NB4 (cell line): ENCODE measurements around the gene SELENOW.

ENCODE experiments used
- DNase-seq: peaks from one replicate; pipeline ENCODE4 v3.0.0; 2010; ENCODE audit warnings: low read depth
- H3K4me3 ChIP-seq: one replicate; pipeline ENCODE4 v1.5.1; 2011; ENCODE audit warnings: mild to moderate bottlenecking, low read depth, low read length, moderate library complexity
- MYC ChIP-seq: IDR thresholded peaks from 2 replicates; pipeline ENCODE4 v1.6.1; 2011; ENCODE audit warnings: low read depth, low read length
- TF ChIP-seq, protein P1 (sequence below): IDR thresholded peaks from one replicate; pipeline ENCODE4 v1.5.1; 2012; ENCODE audit warnings: low read depth, low read length

Gene SELENOW

DNA sequence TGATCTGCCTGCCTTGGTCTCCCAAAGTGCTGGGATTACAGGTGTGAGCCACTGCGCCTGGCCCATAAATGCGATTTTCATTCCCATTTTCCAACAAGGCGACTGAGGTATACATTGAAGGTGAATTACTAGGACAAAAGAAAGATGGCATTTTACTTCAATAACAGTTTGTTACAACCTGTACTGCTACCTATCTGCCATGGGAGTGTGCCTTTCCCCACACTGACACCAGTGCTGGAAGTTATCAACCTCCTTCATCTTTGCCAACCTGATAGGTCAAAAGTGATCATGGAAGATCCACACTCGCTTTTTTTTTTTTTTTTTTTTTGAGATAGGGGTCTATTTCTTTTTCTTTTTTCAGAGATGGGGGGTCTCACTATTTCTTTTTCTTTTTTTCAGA is 54.2 kb downstream of the SELENOW start:
- TF ChIP-seq, protein P1, sequence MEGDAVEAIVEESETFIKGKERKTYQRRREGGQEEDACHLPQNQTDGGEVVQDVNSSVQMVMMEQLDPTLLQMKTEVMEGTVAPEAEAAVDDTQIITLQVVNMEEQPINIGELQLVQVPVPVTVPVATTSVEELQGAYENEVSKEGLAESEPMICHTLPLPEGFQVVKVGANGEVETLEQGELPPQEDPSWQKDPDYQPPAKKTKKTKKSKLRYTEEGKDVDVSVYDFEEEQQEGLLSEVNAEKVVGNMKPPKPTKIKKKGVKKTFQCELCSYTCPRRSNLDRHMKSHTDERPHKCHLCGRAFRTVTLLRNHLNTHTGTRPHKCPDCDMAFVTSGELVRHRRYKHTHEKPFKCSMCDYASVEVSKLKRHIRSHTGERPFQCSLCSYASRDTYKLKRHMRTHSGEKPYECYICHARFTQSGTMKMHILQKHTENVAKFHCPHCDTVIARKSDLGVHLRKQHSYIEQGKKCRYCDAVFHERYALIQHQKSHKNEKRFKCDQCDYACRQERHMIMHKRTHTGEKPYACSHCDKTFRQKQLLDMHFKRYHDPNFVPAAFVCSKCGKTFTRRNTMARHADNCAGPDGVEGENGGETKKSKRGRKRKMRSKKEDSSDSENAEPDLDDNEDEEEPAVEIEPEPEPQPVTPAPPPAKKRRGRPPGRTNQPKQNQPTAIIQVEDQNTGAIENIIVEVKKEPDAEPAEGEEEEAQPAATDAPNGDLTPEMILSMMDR: peak; percentile 18
- TF ChIP-seq MYC: no peak
- no peak overlapping the region for H3K4me3 ChIP-seq
- no peak for DNase-seq
